Nasal cavity respiratory epithelium epithelial cell of viscerocranial mucosa (primary cell): ENCODE data around the gene MOB4. TPM values are rescaled to one million over a fixed set of nuclear protein-coding genes. Genes with fewer than 3 reads are reported as not detected.

Experiments used
- total RNA-seq: library from RNA; depleted of rRNA; stranded (reverse); fragments of >200 nt; gene quantifications from 2 replicates; pipeline ENCODE4 v1.2.3, GENCODE V29; 2014

The MOB4 gene
- total RNA-seq, result 21.9 and 30.2 TPM in 2 replicates

DNA sequence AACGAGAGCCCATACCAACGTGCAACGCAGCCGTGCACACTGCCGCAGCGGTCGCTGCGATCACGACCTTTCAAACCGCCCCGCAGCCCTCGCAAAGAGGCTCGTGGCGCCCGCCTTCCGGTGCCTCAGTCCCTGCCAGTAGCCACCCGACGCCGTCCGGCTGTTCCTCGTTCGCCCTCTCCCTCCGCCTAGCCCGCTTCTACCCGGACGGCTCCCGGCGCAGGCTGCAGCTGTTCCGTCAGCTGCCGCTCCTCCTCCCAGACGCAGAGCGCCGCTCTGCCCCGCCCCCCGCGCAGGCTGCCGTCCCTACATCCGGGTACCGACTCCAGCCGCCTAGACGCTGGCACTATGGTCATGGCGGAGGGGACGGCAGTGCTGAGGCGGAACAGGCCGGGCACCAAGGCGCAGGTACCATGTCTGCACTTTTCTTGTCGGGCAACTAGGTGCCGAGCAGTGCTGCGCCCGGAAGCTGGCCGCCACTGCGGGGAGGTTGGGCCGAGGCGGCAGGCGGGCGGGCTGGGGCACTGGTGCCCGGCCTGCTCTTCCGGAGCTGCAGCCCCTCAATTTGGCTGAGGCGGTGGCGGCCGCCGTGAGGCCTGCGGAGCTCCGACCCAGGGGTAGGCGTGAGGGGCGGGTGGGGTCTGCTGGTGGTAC lies at the start of gene MOB4:
MOB4 (plus strand) TSS at position 328 of the 654 bp plus-strand sequence; CDS start at position 349, 21 bp downstream.

GRCh38 chr2:197499594-197500502 lies 16.0 kb upstream of the MOB4 start, which contains the start of the genes HSPD1 and HSPE1:
Gene HSPD1, minus strand, starts transcription at chr2:197499840. Its CDS starts 992 bp downstream, at chr2:197498848.
Gene HSPE1, plus strand, starts transcription at chr2:197500379. Its CDS starts 58 bp downstream, at chr2:197500437.

Other genes starting within 250 kb of the MOB4 start
- gene ANKRD44, start 205.3 kb upstream of the MOB4 start, total RNA-seq, result 0.78 and 1.0 TPM in 2 replicates
- gene SF3B1, start 81.0 kb upstream of the MOB4 start, total RNA-seq, result 117 and 160 TPM in 2 replicates
- gene COQ10B, start 62.5 kb upstream of the MOB4 start, total RNA-seq, result 35.1 and 47.5 TPM in 2 replicates
- 534 and 547 TPM in 2 replicates for gene HSPD1, start 16.2 kb upstream of the MOB4 start, total RNA-seq
- gene HSPE1, start 15.7 kb upstream of the MOB4 start, total RNA-seq, result 82.8 and 85.1 TPM in 2 replicates
- gene RFTN2, start 159.5 kb downstream of the MOB4 start, total RNA-seq, result 0.14 TPM in 1 of 2 replicates, not detected in the other
- gene MARS2, start 189.3 kb downstream of the MOB4 start, total RNA-seq, result 15.0 and 18.4 TPM in 2 replicates